Esophagus squamous epithelium (tissue), 4 donors: ENCODE measurements around the gene TNFRSF13B.
"Not testable (repeated sequence)": the region's sequence is repeated elsewhere in the genome, so short reads cannot be mapped to it uniquely, and the experiment has no call there.

Experiments
- POLR2A ChIP-seq, 4 donors: fragments of 450-650 bp; IDR thresholded peaks; one replicate each; pipeline ENCODE4 v1.6.1; 2017; ENCODE audit warnings: antibody characterized with exemption in 4 of 4, mild to moderate bottlenecking in 4 of 4, moderate library complexity in 3 of 4
- TF ChIP-seq, protein P1 (sequence below), 6 experiments: fragments of 450-650 bp in 4 of 6; fragments of 200-600 bp in 2 of 6; sonication (generic) in 2 of 6; IDR thresholded peaks; one replicate each; pipeline ENCODE4 v1.5.1; 2016 to 2019; ENCODE audit warnings: antibody characterized with exemption in 6 of 6, mild to moderate bottlenecking in 4 of 6, moderate library complexity in 4 of 6

DNA sequence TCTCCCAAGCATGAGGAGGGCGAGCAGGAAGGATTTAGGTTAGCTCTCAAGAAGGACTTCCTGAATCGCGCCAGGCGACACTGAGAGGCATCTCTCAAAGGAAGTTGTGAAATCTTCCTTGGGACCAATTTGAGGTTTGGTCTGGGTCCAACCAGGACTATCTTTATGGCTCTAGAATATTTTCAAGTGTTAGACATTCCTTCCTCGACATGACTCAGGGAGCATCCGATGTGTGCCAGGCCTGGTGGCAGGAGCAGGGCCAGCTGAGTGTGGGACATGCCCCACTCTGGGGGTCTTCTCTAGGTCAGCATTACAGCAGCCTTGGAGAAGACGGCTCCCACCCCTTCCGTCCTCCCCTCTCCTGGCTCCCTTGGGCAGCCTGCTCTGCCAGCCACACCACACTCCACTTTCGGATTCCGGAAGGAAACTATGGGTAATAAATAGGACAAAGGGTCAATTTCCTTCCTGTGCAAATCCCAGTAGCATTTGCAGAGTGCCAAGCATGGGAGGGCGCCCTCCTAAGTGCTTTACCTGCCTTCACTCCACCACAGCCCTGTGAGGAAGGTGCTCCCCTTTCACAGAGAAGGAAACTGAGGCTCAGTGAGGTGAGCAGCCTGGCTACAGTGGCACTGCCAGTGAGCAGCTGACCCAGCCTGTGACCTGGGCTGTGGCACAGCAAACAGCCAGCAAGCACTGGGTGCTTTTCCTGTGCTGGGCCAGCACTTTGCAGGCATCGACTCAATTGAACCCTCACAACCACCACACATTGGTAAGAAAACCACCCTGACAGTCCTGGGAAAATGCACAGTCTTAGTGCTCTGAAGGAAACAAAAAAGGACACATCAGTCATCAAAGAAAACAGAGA, 39.4 kb upstream of the TNFRSF13B start:
- TF ChIP-seq, protein P1, sequence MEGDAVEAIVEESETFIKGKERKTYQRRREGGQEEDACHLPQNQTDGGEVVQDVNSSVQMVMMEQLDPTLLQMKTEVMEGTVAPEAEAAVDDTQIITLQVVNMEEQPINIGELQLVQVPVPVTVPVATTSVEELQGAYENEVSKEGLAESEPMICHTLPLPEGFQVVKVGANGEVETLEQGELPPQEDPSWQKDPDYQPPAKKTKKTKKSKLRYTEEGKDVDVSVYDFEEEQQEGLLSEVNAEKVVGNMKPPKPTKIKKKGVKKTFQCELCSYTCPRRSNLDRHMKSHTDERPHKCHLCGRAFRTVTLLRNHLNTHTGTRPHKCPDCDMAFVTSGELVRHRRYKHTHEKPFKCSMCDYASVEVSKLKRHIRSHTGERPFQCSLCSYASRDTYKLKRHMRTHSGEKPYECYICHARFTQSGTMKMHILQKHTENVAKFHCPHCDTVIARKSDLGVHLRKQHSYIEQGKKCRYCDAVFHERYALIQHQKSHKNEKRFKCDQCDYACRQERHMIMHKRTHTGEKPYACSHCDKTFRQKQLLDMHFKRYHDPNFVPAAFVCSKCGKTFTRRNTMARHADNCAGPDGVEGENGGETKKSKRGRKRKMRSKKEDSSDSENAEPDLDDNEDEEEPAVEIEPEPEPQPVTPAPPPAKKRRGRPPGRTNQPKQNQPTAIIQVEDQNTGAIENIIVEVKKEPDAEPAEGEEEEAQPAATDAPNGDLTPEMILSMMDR (IDR thresholded peaks at IDR 0.05) = not testable (repeated sequence)
- TF ChIP-seq POLR2A (IDR thresholded peaks at IDR 0.05) = not testable (repeated sequence)
